NCI-H1092 (cell line): ENCODE results near the gene GALNT2.

ENCODE experiments used
- DNase-seq: peaks from one replicate; lab custom pipeline; 2025; lab: John Stamatoyannopoulos, UW

The GALNT2 gene

DNA sequence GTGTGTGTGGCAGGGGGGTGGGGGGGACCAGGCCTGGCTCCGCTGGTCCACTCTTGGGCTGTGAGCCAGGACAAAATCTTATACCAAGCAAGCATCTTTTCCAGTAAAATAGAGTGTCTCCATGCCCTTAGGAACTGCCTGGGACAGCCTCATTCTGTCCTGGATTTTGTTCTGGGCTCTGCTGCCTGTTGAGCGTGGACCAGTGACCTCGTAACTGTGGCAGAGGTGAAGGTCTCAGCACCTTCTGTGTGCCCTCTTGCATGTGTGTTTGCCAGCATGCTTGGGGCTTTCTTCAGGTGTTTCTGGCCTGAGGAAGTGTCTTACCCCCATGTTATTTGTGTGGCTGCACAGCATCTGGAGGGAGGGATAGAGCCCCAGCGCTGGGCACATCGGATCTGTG is 45.7 kb downstream of the GALNT2 start:
- no peak for DNase-seq

DNA sequence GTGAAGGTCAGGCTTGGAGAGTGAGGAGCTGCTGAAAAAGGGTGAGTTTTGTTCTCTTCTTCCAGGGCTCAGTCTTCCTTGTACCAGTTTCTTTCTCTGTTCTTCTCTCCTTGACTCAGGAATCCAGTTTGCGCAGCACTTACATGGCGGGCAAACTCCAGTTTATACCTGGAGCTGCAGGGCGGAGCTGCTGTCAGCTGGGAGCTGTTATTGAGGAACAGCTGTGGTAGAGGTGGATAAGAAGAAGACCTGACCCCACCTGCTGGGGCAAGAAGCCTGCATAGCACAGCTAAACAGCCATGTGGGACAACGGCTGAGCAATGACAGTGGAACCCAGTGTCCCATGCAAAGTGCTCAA is 46.2 kb downstream of the GALNT2 start:
- DNase-seq: no peak

DNA sequence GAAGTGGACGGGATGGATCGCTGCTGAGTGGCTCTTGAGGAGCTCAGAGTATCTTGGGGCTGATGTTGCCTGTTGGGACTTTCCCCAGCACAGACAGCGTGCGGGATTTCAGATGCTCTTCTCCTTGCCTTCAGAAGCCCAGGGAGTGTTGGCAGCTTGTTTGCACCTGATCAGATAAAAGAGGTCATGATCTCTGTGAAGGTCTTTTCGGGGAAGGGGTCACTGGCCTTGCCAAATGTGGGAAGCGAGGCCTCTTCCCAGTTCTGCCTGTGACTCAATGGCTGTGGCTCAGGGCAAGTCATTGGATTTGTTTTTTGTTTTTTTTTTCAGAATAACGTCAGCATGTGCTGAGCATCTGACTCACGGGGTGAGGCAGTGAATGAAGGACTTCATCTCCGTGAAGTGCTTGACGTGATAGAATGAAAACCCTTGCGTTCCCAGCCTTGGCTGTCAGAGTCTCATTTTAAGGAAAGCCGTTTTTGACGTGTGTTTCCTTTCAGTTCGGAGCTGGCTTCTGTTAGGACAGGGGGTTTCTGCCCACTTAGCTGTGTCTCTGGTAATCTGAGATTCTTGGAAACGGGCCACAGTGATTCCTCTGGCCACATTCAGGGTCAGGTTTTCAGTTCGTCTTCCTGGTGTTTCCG is 46.7 kb downstream of the GALNT2 start:
- DNase-seq: no peak

DNA sequence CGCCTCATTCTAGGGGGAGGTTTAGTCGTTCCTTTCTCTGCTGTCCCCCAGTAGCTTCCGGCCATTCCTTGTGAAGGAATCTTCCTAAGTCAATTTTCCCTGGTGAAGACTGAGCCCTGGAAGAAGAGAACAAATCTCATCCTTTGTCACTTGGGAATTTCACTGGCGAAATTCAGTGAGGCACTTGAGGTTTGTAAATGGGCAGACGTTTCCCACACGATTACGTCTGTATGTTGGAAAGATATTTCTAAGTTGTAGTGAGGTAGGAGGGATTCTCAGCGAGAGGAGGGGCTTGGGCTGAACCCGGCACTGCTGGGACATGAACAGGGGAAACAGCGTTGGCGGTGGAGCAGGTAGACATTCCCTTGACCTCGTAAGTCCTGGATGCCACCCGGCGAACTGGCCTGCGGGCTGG is 47.2 kb downstream of the GALNT2 start:
- no peak for DNase-seq

DNA sequence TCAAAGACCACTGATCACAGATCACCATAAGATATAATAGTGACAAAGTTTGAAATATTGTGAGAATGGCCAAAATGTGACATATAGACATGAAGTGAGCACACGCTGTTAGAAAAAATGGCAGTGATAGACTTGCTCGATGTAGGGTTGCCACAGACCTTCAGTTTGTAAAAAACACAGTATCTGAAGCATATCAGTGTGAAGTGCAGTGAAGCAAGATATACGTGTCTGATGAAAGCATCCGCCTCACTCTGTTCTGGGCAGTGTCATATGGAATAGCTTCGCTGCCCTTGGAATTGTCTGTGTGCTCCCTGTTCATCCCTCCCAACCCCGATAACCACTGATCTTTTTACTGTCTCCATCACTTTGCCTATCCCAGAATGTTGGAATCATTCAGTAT is 50.7 kb downstream of the GALNT2 start:
- DNase-seq: no peak

GRCh38 chr1:230119340-230119739 is 52.3 kb downstream of the GALNT2 start:
- no peak for DNase-seq

- DNase-seq: no peak
Observed at GRCh38 chr1:230120289-230120920, 53.4 kb downstream of the GALNT2 start.

GRCh38 chr1:230120921-230121381 is 53.9 kb downstream of the GALNT2 start:
- DNase-seq: no peak

DNA sequence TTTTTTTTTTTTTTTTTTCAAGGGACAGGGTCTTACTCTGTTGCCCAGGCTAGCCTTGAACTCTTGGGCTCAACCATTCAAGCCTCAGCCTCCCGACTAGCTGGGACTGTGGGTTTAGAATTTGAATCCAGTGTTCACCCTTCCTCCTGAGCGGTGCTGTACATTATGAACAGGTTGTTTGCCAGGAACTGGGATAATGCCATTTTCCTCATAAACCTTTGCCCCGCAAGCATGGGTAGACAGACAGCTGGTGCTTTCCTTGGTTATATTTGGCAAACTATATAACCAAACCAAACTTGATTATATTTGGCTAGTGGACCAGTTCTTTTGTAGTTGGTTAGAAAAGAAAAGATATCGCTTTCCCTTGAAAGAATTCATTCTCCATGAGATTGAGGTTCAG is 54.9 kb downstream of the GALNT2 start:
- no peak for DNase-seq

DNA sequence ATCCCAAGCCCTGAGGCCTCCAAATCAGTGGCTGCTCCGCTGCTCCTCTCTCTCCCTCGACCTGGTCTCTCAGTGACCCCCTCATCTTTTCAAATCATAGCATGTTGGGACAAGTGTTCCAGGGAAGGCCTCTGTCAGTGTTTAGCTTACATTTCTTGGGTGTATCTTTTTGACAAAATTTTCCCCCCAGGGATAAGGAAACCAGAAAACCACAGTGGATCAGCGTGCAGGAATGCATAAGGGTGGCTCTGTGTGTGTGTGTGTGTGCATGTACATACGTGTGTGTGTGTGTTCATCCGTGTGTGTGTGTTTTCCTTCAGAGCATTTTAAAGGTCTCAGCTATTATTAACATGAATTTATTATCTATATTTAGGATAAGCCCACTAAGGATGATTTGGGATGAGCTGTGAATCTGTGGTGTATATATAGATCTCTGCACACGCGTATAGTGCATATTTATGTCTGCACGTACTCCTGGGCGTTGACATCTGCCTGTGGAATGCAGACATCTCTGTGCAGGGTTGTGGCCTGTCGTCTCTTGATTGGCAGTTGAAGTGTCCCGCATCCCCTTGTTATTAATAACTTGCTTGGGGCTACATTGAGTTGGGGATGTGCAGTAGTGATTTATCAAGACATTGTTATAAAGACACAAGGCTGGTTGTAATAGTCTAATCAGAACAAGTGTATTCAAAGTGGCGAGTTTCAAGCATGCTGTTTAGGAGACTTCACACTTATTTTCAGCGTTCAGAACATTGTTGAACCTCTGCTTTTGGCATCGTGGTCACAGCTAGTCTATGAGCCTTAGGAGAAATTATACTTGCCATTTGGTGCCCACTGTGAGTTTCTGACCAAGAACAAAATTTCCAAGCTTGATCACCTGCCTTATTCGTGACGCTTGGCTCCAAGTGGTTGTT is 55.6 kb downstream of the GALNT2 start:
- DNase-seq: no peak

- no peak for DNase-seq
Observed at GRCh38 chr1:230123280-230124185, 56.5 kb downstream of the GALNT2 start.

DNA sequence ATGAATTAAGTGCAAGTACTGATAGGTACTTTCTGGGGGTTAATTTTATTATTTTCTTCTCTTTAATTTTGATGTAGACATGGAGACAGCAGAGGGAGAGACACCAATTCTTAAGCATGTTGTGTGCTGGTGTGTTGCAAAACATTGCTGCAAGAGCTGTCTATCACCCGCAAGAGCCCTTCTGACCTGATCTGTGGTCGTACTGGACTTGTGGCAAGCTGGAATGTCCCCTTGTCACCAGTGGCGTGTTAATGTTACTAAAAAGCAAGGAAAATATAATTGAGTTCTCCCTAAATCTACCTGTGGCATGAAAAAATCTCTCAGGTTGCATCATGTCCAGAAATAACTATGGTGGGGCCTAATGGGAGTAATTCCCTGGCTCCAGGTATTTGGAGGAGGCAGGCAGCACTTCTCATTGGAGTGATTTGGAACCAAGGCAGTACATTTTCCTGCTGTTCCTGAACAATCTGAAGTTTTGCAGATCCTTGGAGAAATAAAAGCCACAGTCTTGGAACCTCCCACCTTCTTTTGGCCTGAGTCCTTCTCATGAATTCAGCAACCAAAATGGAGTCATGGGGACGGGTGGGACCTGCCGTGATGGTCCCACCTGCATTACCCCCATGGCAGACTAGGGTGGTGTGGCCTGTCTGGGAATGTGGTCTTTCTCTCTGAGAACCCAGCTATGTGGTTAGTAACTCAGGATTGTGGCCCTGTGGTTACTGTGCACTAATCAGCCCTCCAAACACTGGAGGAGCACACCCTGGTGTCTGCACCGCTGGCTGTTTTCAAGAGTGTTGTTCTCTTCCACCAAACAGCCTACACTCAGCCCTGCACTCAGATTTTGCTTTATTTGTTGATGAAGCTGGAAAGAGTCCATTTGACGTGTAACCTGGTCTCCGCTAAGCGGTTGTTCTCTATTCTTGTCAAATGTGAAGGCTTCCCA is 57.4 kb downstream of the GALNT2 start:
- DNase-seq: no peak

DNA sequence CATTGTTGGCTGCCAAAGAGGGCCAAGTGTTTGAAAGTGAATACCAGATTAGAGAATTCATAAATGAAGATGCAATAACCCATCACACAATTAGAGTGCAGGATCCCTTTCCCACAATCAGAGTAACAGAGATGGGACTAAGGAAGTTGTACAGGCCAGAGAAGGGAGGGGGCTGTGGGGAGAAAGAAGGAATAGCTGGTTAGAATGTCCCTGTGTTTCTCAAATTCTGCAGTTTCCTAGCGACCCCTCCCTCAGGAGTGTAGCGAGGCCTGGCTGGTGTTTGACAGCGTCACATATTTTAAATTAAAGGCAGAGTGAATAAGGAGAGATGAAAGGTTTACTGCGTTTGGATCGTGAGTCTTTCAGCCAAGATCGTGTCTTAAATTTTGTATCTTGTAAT is 58.1 kb downstream of the GALNT2 start:
- DNase-seq: no peak

DNA sequence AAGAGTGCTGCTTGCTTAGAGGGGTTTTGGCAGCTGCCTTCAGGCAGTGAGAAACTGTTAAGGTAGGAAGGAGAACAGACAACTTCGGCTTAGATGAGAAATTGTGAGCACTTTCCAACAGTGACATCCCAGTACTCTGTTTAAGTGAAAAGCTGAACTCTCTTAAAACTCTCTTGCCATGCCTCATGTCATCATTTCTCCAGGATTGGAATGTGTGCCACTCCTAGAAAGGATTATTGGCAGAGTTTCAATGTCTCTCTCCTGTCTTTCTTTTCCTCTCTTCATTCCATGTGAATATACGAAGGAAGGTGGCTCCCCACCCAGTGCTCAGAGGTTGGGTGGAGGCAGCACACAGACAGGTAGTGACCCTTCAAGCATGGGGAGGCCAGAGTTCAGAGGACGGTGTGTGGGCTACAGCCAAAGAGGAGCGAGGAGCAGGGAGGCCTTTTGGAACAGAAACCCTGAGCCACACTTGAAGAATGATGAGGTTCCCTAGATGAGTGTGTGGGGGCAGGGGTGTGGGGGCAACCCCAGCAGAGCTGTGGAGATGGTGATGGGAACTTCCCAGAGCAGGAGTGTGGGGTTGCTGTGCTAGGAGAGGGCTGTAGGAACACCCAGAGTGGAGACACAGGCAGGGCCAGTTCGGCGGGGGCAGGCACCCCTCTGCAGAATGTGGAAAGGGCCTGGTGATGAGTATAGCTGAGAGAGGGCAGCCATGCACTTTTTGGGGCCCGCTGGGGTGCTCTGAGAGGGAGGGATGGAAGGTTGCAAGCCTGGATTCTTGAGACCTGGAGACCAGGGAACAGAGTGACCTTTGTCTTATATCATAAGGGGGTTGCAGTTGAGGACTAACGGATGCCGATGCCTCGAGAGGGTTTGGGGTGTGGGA is 58.8 kb downstream of the GALNT2 start:
- no peak for DNase-seq

GRCh38 chr1:230126529-230127104 is 59.6 kb downstream of the GALNT2 start:
- no peak for DNase-seq

- DNase-seq: no peak
Observed at GRCh38 chr1:230127105-230128054, 60.3 kb downstream of the GALNT2 start.

GRCh38 chr1:230128569-230129285 is 61.7 kb downstream of the GALNT2 start:
- no peak for DNase-seq

- DNase-seq: no peak
Observed at GRCh38 chr1:230129341-230129740, 62.3 kb downstream of the GALNT2 start.
